Lower leg skin (tissue), 3 donors: Measurements from ENCODE around the gene CCBE1.

Experiments
- POLR2A ChIP-seq, 2 donors: fragments of 450-650 bp; IDR thresholded peaks; one replicate each; pipeline ENCODE4 v1.6.1; 2016 to 2017; ENCODE audit warnings: antibody characterized with exemption in 2 of 2, mild to moderate bottlenecking in 1 of 2, moderate library complexity in 1 of 2
- TF ChIP-seq, protein P1 (sequence below), 3 donors: fragments of 450-650 bp; IDR thresholded peaks; one replicate each; pipeline ENCODE4 v1.5.1; 2016; ENCODE audit warnings: antibody characterized with exemption in 3 of 3, mild to moderate bottlenecking in 3 of 3, moderate library complexity in 2 of 3

- TF ChIP-seq, protein P1, sequence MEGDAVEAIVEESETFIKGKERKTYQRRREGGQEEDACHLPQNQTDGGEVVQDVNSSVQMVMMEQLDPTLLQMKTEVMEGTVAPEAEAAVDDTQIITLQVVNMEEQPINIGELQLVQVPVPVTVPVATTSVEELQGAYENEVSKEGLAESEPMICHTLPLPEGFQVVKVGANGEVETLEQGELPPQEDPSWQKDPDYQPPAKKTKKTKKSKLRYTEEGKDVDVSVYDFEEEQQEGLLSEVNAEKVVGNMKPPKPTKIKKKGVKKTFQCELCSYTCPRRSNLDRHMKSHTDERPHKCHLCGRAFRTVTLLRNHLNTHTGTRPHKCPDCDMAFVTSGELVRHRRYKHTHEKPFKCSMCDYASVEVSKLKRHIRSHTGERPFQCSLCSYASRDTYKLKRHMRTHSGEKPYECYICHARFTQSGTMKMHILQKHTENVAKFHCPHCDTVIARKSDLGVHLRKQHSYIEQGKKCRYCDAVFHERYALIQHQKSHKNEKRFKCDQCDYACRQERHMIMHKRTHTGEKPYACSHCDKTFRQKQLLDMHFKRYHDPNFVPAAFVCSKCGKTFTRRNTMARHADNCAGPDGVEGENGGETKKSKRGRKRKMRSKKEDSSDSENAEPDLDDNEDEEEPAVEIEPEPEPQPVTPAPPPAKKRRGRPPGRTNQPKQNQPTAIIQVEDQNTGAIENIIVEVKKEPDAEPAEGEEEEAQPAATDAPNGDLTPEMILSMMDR (IDR thresholded peaks at IDR 0.05), result no peak
- TF ChIP-seq POLR2A (IDR thresholded peaks at IDR 0.05), result no peak
Observed at GRCh38 chr18:59715445-59715844, 18.2 kb upstream of the CCBE1 start.
